ENCODE data around the gene MBTPS1. TPM values are rescaled to one million over a fixed set of nuclear protein-coding genes. Genes with fewer than 3 reads are reported as not detected.

MBTPS1 gene
- total RNA-seq, 1 experiment from 2014 or later, result 56.1 TPM

- no peaks in the 10 kb centered on the region for H4K20me1 ChIP-seq (ENCODE audit: low read length)
- TF ChIP-seq EZH2phosphoT487 (IDR thresholded peaks at IDR 0.05; ENCODE audit: borderline replicate concordance, low read length), result no peak
- no peak for TF ChIP-seq EZH2 (IDR thresholded peaks at IDR 0.05; ENCODE audit: low read length, unreplicated experiment)
- TF ChIP-seq CTCF (conservative IDR thresholded peaks at IDR 0.05; ENCODE audit: low read depth, low read length), result no peak
- peaks cover 5% of the 10 kb centered on the region; the same call in 1 of the 2 replicates for H3K36me3 ChIP-seq (ENCODE audit: low read depth, low read length)
- ATAC-seq (no peak), DNase-seq (no peak)
- POLR2A ChIA-PET (ENCODE audit: unreplicated experiment), result no interaction called here
- no TSS peak for BruUV-seq (replicated peaks)
- no peaks in the 10 kb centered on the region for H3K9me3 ChIP-seq (ENCODE audit: low read length)
- H3K27ac ChIP-seq (ENCODE audit: low read length), result no peak overlapping the region
- CTCF ChIA-PET, result interaction anchor here (0.6 kb wide), 1 partner anchor 120 kb away, joined by 3 read pairs; no protein-coding TSS in a partner anchor
- intact Hi-C loops (cut with micrococcal nuclease), result no loop called here
- no peak overlapping the region for H3K4me3 ChIP-seq (ENCODE audit: low read length)
- H2AFZ ChIP-seq (ENCODE audit: low read length), result no peak overlapping the region
- H3F3A ChIP-seq (ENCODE audit: low read length, unreplicated experiment), result no peaks in the 10 kb centered on the region
- no peaks in the 10 kb centered on the region for H3K27me3 ChIP-seq (ENCODE audit: low read length)
- H3K9ac ChIP-seq (ENCODE audit: low read length), result no peak overlapping the region
- no peaks in the 10 kb centered on the region for H3K79me2 ChIP-seq (ENCODE audit: low read length)
- H3K9me2 ChIP-seq (replicated peaks; ENCODE audit: low read length), result no peaks in the 10 kb centered on the region
- H3K4me2 ChIP-seq (ENCODE audit: low read length), result no peak overlapping the region
- no peaks in the 10 kb centered on the region for H3K4me1 ChIP-seq (ENCODE audit: insufficient read depth, low read length)
Measured at GRCh38 chr16:84055366-84055765, 61.4 kb downstream of the MBTPS1 start.

- no peak for TF ChIP-seq CTCF (conservative IDR thresholded peaks at IDR 0.05; ENCODE audit: low read depth, low read length)
- no peak for TF ChIP-seq EZH2phosphoT487 (IDR thresholded peaks at IDR 0.05; ENCODE audit: borderline replicate concordance, low read length)
- TF ChIP-seq EZH2 (IDR thresholded peaks at IDR 0.05; ENCODE audit: low read length, unreplicated experiment), result no peak
- ChIA-PET POLR2A (ENCODE audit: unreplicated experiment) (no interaction called here), CTCF (interaction anchor here (0.6 kb wide), 1 partner anchor 121 kb away, joined by 3 read pairs; no protein-coding TSS in a partner anchor)
- DNase-seq (no peak), ATAC-seq (no peak)
- H3K27ac ChIP-seq (ENCODE audit: low read length), result no peak overlapping the region
- H3K79me2 ChIP-seq (ENCODE audit: low read length), result no peaks in the 10 kb centered on the region
- no peak overlapping the region for H3K4me2 ChIP-seq (ENCODE audit: low read length)
- no peak overlapping the region for H3K9ac ChIP-seq (ENCODE audit: low read length)
- H3K27me3 ChIP-seq (ENCODE audit: low read length), result no peaks in the 10 kb centered on the region
- no peaks in the 10 kb centered on the region for H4K20me1 ChIP-seq (ENCODE audit: low read length)
- H3K9me2 ChIP-seq (replicated peaks; ENCODE audit: low read length), result no peaks in the 10 kb centered on the region
- intact Hi-C loops (cut with micrococcal nuclease), result no loop called here
- no peaks in the 10 kb centered on the region for H3F3A ChIP-seq (ENCODE audit: low read length, unreplicated experiment)
- no TSS peak for BruUV-seq (replicated peaks)
- no peaks in the 10 kb centered on the region for H3K9me3 ChIP-seq (ENCODE audit: low read length)
- H3K36me3 ChIP-seq (ENCODE audit: low read depth, low read length), result peaks cover 5% of the 10 kb centered on the region; the same call in 1 of the 2 replicates
- H3K4me3 ChIP-seq (ENCODE audit: low read length), result no peak overlapping the region
- H2AFZ ChIP-seq (ENCODE audit: low read length), result no peak overlapping the region
- H3K4me1 ChIP-seq (ENCODE audit: insufficient read depth, low read length), result no peaks in the 10 kb centered on the region
Measured at GRCh38 chr16:84054916-84055315, 61.8 kb downstream of the MBTPS1 start.

- Histone ChIP-seq H3K4me3 (ENCODE audit: low read length) (no peak overlapping the region), H3K9me2 (replicated peaks; ENCODE audit: low read length) (no peaks in the 10 kb centered on the region), H3K79me2 (ENCODE audit: low read length) (no peaks in the 10 kb centered on the region), H3K36me3 (ENCODE audit: low read depth, low read length) (peaks cover 5% of the 10 kb centered on the region; the same call in 1 of the 2 replicates), H4K20me1 (ENCODE audit: low read length) (no peaks in the 10 kb centered on the region), H3K9ac (ENCODE audit: low read length) (no peak overlapping the region), H3F3A (ENCODE audit: low read length, unreplicated experiment) (no peaks in the 10 kb centered on the region), H3K4me2 (ENCODE audit: low read length) (no peak overlapping the region), H3K27ac (ENCODE audit: low read length) (no peak overlapping the region), H3K4me1 (ENCODE audit: insufficient read depth, low read length) (no peaks in the 10 kb centered on the region), H3K9me3 (ENCODE audit: low read length) (no peaks in the 10 kb centered on the region), H2AFZ (ENCODE audit: low read length) (no peak overlapping the region), H3K27me3 (ENCODE audit: low read length) (no peaks in the 10 kb centered on the region)
- BruUV-seq (replicated peaks), result no TSS peak
- ATAC-seq (no peak), DNase-seq (no peak)
- CTCF ChIA-PET, result no interaction called here
- intact Hi-C loops (cut with micrococcal nuclease), result no loop called here
- POLR2A ChIA-PET (ENCODE audit: unreplicated experiment), result no interaction called here
- no peak for TF ChIP-seq EZH2 (IDR thresholded peaks at IDR 0.05; ENCODE audit: low read length, unreplicated experiment)
- no peak for TF ChIP-seq EZH2phosphoT487 (IDR thresholded peaks at IDR 0.05; ENCODE audit: borderline replicate concordance, low read length)
- TF ChIP-seq CTCF (conservative IDR thresholded peaks at IDR 0.05; ENCODE audit: low read depth, low read length), result no peak
Measured at GRCh38 chr16:84054271-84054670, 62.5 kb downstream of the MBTPS1 start.
